ENCODE results near the gene SH3GL3.
A peak's percentile ranks its signal among the peaks of the same experiment; 100 is the strongest.

SH3GL3 gene

DNA sequence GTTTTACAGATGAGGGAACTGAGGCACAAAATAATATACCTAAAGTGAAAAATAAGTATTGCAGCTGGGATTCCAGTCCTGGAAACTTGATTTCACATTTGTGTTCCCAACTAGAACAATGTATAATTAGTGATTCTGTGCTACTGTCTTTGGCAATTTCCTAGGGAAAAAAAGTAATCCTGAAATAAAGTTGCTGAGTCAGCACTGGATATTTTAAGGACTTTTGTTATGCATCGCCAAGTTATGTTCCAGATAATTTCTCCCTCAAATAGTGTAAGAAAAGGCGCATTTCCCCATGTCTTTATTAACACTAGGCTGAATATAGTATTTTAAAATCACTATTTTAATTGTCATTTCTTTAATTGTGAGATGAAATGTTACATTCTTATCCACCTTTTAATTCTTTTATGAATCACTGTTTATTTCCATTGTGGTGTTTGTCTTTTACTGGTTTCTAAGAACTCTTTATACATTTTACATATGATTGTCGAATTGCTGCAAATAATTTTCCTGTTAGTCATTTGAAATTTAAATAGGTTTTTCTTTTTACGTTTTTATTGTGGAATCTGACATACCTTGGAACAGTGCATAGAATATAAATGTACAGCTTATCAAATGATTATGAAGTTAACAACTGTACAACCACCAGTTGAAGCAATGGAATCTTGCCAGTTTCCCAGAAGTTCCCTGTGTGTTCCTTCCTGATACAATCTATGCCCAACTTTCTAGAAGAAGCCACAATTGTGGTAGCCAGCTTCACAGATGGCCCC is 56.6 kb downstream of the SH3GL3 start:
- no peak for DNase-seq (ENCODE audit: low read depth in 2 of 2, low spot score in 1 of 2)

DNA sequence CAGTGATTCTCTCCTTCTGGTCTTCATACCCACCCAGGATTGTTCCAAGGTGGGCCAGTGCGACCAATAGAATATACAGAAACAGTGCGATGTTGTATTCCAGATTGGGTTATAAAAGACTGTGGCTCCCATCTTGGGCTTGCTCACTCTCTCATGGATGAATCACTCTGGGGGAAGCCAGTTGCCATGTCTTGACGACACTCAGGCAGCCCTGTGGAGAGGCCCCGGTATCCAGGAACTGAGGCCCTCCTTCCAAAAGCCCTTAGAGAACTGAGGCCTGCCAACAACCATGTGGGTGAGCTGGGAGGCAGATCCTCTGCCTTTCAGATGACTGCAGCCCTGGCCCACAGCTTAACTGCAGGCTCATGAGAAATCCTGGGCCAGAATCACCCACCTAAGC is 57.2 kb downstream of the SH3GL3 start:
- no peak for DNase-seq (ENCODE audit: low read depth in 2 of 2, low spot score in 1 of 2)

- no peak for DNase-seq (ENCODE audit: low read depth in 2 of 2, low spot score in 1 of 2)
These were observed 62.9 kb downstream of the SH3GL3 start for GRCh38 chr15:83510001-83510400.

DNA sequence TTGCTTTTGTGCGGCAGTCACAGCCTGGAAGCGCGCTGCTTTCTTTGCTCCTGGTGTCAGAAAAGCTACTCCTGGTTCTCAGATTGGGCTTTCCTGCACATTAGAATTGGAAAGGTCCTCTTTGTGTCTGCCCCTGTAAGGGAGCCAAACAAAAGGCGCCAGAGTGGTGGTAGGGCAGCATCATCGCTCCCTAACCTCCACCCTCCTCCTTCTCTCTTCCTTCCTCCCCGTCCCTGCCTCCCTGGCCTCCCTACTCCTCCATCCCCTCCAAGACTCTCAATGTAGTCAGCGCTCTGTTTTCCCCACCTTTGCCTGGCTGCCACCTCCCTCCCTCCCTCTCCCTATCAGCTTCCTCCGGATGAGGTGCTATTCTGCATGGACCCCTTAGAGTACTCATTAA is 65.3 kb downstream of the SH3GL3 start:
- DNase-seq (ENCODE audit: low read depth in 2 of 2, low spot score in 1 of 2), result no peak

DNA sequence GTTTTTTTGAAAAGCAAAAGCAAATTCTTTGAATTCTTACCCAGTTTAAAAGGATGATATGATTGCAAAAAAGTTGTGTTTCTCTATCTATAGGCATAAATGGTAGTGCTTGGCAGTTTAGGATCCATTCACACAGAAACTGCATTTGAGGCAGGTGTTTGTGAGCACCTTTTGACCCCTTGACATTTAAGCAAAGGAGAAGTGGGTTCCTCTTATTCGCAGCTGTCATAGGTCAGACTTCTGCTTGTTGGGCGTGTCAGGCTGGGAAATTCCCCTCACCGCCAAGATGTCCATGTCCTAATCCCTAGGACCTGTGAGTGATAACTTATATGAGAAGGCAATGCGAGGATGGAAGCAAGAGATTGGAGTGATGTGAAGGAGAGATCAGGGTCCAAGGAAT is 67.4 kb downstream of the SH3GL3 start:
- no peak for DNase-seq (ENCODE audit: low read depth in 2 of 2, low spot score in 1 of 2)

GRCh38 chr15:83515164-83515563 is 68.0 kb downstream of the SH3GL3 start:
- no peak for DNase-seq (ENCODE audit: low read depth in 2 of 2, low spot score in 1 of 2)

DNA sequence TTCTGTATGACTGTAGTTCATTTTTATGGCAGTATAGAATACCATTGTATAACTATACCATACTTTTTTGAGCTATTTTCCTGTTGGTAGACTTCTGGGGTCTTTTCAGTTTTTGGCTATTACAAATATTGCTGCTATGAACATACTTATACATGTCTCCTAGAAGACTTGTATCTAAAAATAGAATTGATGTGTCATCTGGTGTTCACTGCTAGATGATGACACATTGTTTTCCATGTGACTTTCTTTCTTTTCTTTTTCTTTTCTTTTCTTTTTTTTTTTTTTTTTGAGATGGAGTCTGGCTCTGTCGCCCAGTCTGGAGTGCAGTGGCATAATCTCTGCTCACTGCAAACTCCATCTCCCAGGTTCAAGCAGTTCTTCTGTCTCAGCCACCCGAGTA is 69.8 kb downstream of the SH3GL3 start:
- no peak for DNase-seq (ENCODE audit: low read depth in 2 of 2, low spot score in 1 of 2)

- DNase-seq (ENCODE audit: low read depth in 2 of 2, low spot score in 1 of 2), result no peak
These were observed 79.2 kb downstream of the SH3GL3 start for GRCh38 chr15:83526319-83526718.

DNA sequence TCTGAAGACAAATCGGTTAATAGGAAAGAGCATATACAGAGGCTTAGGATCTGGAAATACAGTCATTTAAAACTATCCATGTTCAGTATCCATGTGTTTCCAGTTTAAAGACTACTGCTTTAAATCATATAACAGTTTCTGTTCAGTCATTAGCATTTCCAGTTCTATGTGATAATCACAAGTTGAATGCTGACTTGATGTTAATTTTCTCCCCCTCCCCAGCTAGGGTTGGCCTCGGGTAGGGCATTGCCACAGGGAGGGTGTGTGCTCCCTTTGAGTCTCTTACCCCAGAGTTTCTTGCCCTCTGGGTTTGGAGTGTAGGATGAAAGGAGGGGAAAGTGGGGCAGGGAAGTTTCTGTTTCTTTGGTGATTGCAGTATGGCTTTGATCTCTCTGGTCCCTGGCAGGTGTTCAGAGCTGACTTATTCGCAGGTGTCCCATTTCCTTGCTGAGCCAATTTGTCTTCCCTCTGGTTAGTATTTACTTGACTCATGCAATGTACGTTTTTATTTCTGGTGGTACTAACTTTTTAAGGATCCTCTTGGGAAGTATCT is 86.3 kb downstream of the SH3GL3 start:
- no peak for DNase-seq (ENCODE audit: low read depth in 2 of 2, low spot score in 1 of 2)

- no peak for DNase-seq (ENCODE audit: low read depth in 2 of 2, low spot score in 1 of 2)
These were observed 90.5 kb downstream of the SH3GL3 start for GRCh38 chr15:83537606-83538005.

GRCh38 chr15:83538682-83539081 is 91.5 kb downstream of the SH3GL3 start:
- no peak for DNase-seq (ENCODE audit: low read depth in 2 of 2, low spot score in 1 of 2)

- no peak for DNase-seq (ENCODE audit: low read depth in 2 of 2, low spot score in 1 of 2)
These were observed 98.8 kb downstream of the SH3GL3 start for GRCh38 chr15:83545804-83546511.

- no peak for DNase-seq (ENCODE audit: low read depth in 2 of 2, low spot score in 1 of 2)
These were observed 99.4 kb downstream of the SH3GL3 start for GRCh38 chr15:83546512-83546888.

- DNase-seq (ENCODE audit: low read depth in 2 of 2, low spot score in 1 of 2), result no peak
These were observed 100.0 kb downstream of the SH3GL3 start for GRCh38 chr15:83547168-83547567.

DNA sequence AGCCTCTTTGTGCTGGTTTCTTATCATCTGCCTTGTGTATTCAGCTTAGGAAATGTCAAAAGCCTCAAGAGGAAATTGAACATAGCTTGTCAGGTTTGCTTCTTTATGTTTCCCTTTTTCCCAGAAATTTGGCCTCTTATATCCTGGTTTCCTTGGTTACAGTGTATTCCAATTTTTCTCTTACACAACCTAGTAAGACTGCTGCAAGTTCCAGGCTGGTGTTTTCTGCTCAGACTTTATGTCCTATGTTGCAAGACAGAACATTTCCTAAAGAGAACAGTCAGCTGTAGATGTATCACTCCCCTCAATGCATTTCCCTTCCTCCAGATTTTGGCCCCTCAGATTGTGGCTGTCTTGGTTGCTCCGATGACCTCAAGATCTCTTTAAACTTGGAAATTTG is 102.5 kb downstream of the SH3GL3 start:
- no peak for DNase-seq (ENCODE audit: low read depth in 2 of 2, low spot score in 1 of 2)

GRCh38 chr15:83554558-83554957 is 107.4 kb downstream of the SH3GL3 start:
- DNase-seq (ENCODE audit: low read depth in 2 of 2, low spot score in 1 of 2), result no peak

DNA sequence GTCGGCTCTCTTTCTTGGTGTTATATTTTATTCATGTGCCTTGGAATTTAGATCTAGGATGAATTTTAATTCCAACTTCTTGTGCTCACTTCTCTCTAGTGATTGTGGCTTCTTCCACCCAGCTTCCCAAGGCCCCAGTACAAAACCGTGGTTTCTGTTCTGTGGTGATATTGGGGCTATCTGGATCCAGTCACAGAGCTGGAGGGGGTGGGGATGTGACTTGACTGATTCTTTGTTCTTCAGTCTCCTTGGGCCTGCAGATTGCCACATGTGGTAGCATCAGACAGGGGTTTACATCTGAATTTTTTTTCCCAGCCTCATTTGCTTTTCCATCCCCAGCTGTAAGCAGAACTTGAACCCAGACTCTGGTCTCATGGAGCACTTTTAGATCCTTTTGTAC is 108.2 kb downstream of the SH3GL3 start:
- no peak for DNase-seq (ENCODE audit: low read depth in 2 of 2, low spot score in 1 of 2)

DNA sequence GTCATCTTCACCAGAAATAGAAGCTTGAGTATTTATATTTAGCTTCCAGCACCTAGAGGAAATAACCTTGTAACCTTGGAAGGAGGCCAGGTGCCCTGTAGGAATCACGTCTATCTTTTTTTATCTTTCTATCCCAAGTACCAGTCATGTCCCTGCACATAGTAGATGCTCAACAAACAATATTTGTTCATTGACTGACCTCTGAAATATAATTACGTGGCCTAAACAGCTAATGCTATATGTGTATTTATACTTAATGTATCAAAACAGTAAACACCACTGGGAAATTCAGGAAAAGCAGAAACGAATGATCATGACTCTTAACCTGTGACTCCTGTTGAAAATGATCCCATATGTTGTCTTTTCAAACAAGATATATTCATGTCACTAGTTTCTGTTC is 108.9 kb downstream of the SH3GL3 start:
- no peak for DNase-seq (ENCODE audit: low read depth in 2 of 2, low spot score in 1 of 2)

DNA sequence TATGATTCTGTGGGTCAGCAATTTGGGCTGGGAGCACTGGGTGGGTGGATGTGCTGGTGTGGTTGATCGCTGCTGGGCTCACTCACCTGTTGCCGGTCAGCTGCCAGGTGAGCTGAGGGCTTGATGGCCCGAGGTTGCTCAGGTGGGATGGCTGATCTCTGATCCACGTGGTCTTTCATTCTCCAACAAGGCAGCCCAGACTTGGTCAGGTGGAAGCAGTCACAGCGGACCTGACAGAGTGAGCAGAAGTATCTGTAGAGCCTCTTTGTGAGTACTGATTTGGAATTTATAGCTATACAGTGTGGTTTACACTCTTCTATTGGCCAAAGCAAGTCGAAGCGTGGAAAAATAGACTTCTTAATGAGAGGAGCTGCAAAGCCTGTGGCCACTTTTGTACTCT is 109.6 kb downstream of the SH3GL3 start:
- DNase-seq (ENCODE audit: low read depth in 2 of 2, low spot score in 1 of 2), result no peak

DNA sequence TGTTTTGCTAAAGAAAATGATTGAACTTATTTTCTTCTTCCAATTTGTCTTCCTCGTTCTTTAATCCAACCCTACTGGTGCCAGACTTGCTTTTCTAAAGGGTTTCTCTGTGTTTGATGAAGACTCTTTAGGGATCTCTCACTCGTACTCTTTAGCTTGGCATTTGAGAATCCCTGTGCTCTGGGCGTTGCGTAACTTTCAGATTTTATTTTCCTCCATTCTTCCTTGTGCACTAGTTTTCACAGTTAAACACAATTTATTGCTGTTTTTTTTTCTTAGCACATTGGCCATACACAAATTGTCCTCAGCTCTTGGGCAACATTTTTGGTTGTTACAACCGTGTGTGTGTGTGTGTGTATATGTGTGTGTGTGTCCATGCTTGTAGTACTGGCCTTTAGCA is 111.0 kb downstream of the SH3GL3 start:
- no peak for DNase-seq (ENCODE audit: low read depth in 2 of 2, low spot score in 1 of 2)

GRCh38 chr15:83559310-83559966 is 112.3 kb downstream of the SH3GL3 start:
- peak in 1 of 2 donors; percentile 9 for DNase-seq (ENCODE audit: low read depth in 2 of 2, low spot score in 1 of 2)

DNA sequence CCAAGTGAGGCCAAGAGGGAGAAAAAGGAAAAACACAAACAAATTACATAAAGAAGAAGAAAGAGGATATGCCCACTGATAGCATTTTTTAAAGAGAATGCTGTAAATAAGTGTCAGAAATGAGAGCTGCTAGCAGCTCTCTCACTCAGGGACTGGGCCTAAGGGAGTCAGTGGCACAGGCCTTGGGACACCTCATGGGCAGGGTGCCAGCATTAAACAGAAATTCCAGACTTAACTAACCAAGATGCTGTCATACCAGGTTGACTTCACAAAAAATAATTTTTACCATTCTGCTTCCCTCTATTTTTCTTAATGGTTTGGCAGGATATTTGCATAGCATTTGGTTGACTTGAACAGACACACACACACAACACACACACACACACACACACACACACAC is 114.5 kb downstream of the SH3GL3 start:
- DNase-seq (ENCODE audit: low read depth in 2 of 2, low spot score in 1 of 2), result no peak

All from stimulated activated CD8-positive, alpha-beta memory T cell treated with anti-CD3 and anti-CD28 coated beads, Interleukin-4, amount 100 ng/mL, for 1 hour (primary cell).